H1 (cell line): ENCODE results near the gene PLAC1. TPM values are rescaled to one million over a fixed set of nuclear protein-coding genes. Genes with fewer than 3 reads are reported as not detected.

Source experiments
- CTCF ChIA-PET: fragments of 300-600 bp; sonication (Branson Sonifier 250); formaldehyde crosslinking; loops from one replicate; lab custom pipeline; 2021; ENCODE audit not compliant: partially characterized antibody; lab: Charles Lee
- POLR2A ChIA-PET: fragments of 300-600 bp; sonication (Branson Sonifier 250); formaldehyde crosslinking; loops from one replicate; lab custom pipeline; 2021; ENCODE audit warnings: inconsistent platforms; ENCODE audit not compliant: partially characterized antibody; lab: Charles Lee
- DNase-seq, 2 experiments: peaks; one replicate each; pipeline versions ENCODE4 v3.0.0 to v3.0.0-alpha.2; 2010 to 2022; ENCODE audit warnings: low spot score in 2 of 2, low read depth in 1 of 2, mixed read lengths in 1 of 2
- FAIRE-seq: peaks from 2 replicates; lab custom pipeline; 2011; peaks lifted over from hg19 to GRCh38; lab: Jason Lieb, UNC
- H2AFZ ChIP-seq: 2 replicates; pipeline ENCODE4 v1.8.1; 2012; ENCODE audit warnings: low read length, inconsistent platforms
- H2AK5ac ChIP-seq: 2 replicates; pipeline ENCODE4 v1.6.1; 2013; ENCODE audit warnings: low read depth, low read length
- H2BK120ac ChIP-seq: replicated peaks from 2 replicates; pipeline ENCODE3; 2013; ENCODE audit warnings: low read depth, low read length, inconsistent platforms
- H2BK12ac ChIP-seq: 2 replicates; pipeline ENCODE4 v1.6.1; 2013; ENCODE audit warnings: low read depth, low read length
- H2BK15ac ChIP-seq: 2 replicates; pipeline ENCODE4 v1.6.1; 2013; ENCODE audit warnings: low read length
- H2BK20ac ChIP-seq: 2 replicates; pipeline ENCODE4 v1.6.1; 2013; ENCODE audit warnings: low read length
- H2BK5ac ChIP-seq: 2 replicates; pipeline ENCODE4 v1.6.1; 2013; ENCODE audit warnings: low read depth, low read length
- H3K14ac ChIP-seq: 2 replicates; pipeline ENCODE4 v1.6.1; 2013; ENCODE audit warnings: inconsistent platforms; ENCODE audit not compliant: insufficient read length
- H3K18ac ChIP-seq: 2 replicates; pipeline ENCODE4 v1.6.1; 2013; ENCODE audit warnings: low read length; ENCODE audit errors: extremely low read depth
- H3K23ac ChIP-seq: 2 replicates; pipeline ENCODE4 v1.6.1; 2013; ENCODE audit warnings: inconsistent platforms; ENCODE audit not compliant: insufficient read length
- H3K23me2 ChIP-seq: 2 replicates; pipeline ENCODE4 v1.6.1; 2013; ENCODE audit warnings: low read depth, low read length
- H3K27ac ChIP-seq: 2 replicates; pipeline ENCODE4 v1.6.1; 2011; ENCODE audit warnings: low read depth, low read length, inconsistent platforms
- H3K27me3 ChIP-seq, 4 experiments: replicated peaks in 1 of 4; 1 replicate in 1 of 4; 2 replicates in 3 of 4; pipeline versions ENCODE4 v1.6.1 to v1.8.1; 2011 to 2013; ENCODE audit warnings: low read length in 3 of 4, mild to moderate bottlenecking in 3 of 4, inconsistent platforms in 2 of 4, mixed read lengths in 2 of 4, moderate library complexity in 1 of 4; ENCODE audit not compliant: control insufficient read depth in 3 of 4, insufficient read depth in 3 of 4; ENCODE audit errors: extremely low read depth in 1 of 4
- H3K36me3 ChIP-seq, 4 experiments: 2 replicates each; pipeline versions ENCODE4 v1.6.1 to v1.8.1; 2011 to 2013; ENCODE audit warnings: mild to moderate bottlenecking in 4 of 4, low read length in 3 of 4, moderate library complexity in 2 of 4, control low read depth in 1 of 4, inconsistent platforms in 1 of 4; ENCODE audit not compliant: insufficient read depth in 4 of 4, control insufficient read depth in 2 of 4
- H3K4ac ChIP-seq: replicated peaks from 2 replicates; pipeline ENCODE3; 2013; ENCODE audit warnings: low read length, low read depth, mixed read lengths, inconsistent platforms; ENCODE audit not compliant: insufficient read length
- H3K4me1 ChIP-seq, 4 experiments: replicated peaks in 1 of 4; 1 replicate in 1 of 4; 2 replicates in 3 of 4; pipeline versions ENCODE4 v1.6.1 to v1.8.1; 2011 to 2013; ENCODE audit warnings: low read length in 3 of 4, inconsistent platforms in 2 of 4, mixed read lengths in 1 of 4; ENCODE audit not compliant: insufficient read depth in 4 of 4, control insufficient read depth in 3 of 4
- H3K4me2 ChIP-seq, 2 experiments: 2 replicates each; pipeline versions ENCODE4 v1.6.1 to v1.8.1; 2011 to 2013; ENCODE audit warnings: low read depth in 2 of 2, low read length in 2 of 2, control low read depth in 1 of 2, inconsistent platforms in 1 of 2, mild to moderate bottlenecking in 1 of 2; ENCODE audit not compliant: insufficient read depth in 1 of 2
- H3K4me3 ChIP-seq, 4 experiments: fragments of 200-600, 300-600 bp in 1 of 4; sonication (generic), shearing (Covaris generic), sonication (Bioruptor Twin) in 1 of 4; 2 replicates each; pipeline versions ENCODE4 v1.5.1 to v1.8.1; 2011 to 2016; ENCODE audit warnings: low read length in 4 of 4, low read depth in 3 of 4, control low read depth in 2 of 4, inconsistent platforms in 2 of 4, mild to moderate bottlenecking in 2 of 4, mixed read lengths in 1 of 4, moderate library complexity in 1 of 4; ENCODE audit not compliant: insufficient read depth in 2 of 4; ENCODE audit errors: extremely low read depth in 1 of 4
- H3K56ac ChIP-seq: replicated peaks from 2 replicates; pipeline ENCODE3; 2013; ENCODE audit warnings: low read depth, mild to moderate bottlenecking, mixed read lengths, low read length, inconsistent platforms; ENCODE audit not compliant: insufficient read length
- H3K79me1 ChIP-seq: 2 replicates; pipeline ENCODE4 v1.6.1; 2013; ENCODE audit warnings: low read depth, low read length, control low read depth
- H3K79me2 ChIP-seq, 2 experiments: 2 replicates each; pipeline versions ENCODE4 v1.6.1 to v1.8.1; 2012 to 2013; ENCODE audit warnings: low read length in 2 of 2, mild to moderate bottlenecking in 2 of 2, inconsistent platforms in 1 of 2; ENCODE audit not compliant: insufficient read depth in 2 of 2, control insufficient read depth in 1 of 2
- H3K9ac ChIP-seq, 4 experiments: replicated peaks in 1 of 4; 1 replicate in 1 of 4; 2 replicates in 3 of 4; pipeline versions ENCODE4 v1.6.1 to v1.8.1; 2011 to 2013; ENCODE audit warnings: low read depth in 3 of 4, low read length in 3 of 4, control low read depth in 2 of 4, mild to moderate bottlenecking in 2 of 4, moderate library complexity in 2 of 4, inconsistent platforms in 1 of 4; ENCODE audit errors: extremely low read depth in 1 of 4
- H3K9me3 ChIP-seq, 2 experiments: 2 replicates each; pipeline versions ENCODE4 v1.6.1 to v1.8.1; 2012 to 2013; ENCODE audit warnings: mild to moderate bottlenecking in 2 of 2, moderate library complexity in 2 of 2, control low read depth in 1 of 2, inconsistent platforms in 1 of 2, low read depth in 1 of 2, low read length in 1 of 2, mixed read lengths in 1 of 2; ENCODE audit not compliant: insufficient read depth in 2 of 2
- H4K20me1 ChIP-seq, 2 experiments: replicated peaks in 1 of 2; 2 replicates each; pipeline versions ENCODE3 to v1.8.1; 2011 to 2013; ENCODE audit warnings: inconsistent platforms in 2 of 2, low read length in 2 of 2, mild to moderate bottlenecking in 1 of 2; ENCODE audit not compliant: insufficient read depth in 2 of 2, control insufficient read depth in 1 of 2
- H4K5ac ChIP-seq: 2 replicates; pipeline ENCODE4 v1.6.1; 2013; ENCODE audit warnings: low read length, low read depth, mixed read lengths, inconsistent platforms; ENCODE audit not compliant: insufficient read length
- H4K8ac ChIP-seq: 2 replicates; pipeline ENCODE4 v1.8.0; 2013; ENCODE audit warnings: mild to moderate bottlenecking, moderate library complexity, low read length, inconsistent platforms; ENCODE audit not compliant: insufficient read depth; ENCODE audit errors: extremely low read depth
- H4K91ac ChIP-seq: replicated peaks from 2 replicates; pipeline ENCODE3; 2013; ENCODE audit warnings: low read length, mixed read lengths, inconsistent platforms; ENCODE audit not compliant: insufficient read length
- CHD1 ChIP-seq: IDR thresholded peaks from 2 replicates; pipeline ENCODE4 v1.6.1; 2012; ENCODE audit warnings: low read depth, low read length, improper control_type of control experiment
- GTF2F1 ChIP-seq: IDR thresholded peaks from 2 replicates; pipeline ENCODE4 v1.6.1; 2012; ENCODE audit warnings: low read depth, low read length, improper control_type of control experiment, borderline replicate concordance
- HDAC2 ChIP-seq, 2 experiments: fragments of 300-600 bp in 1 of 2; sonication (generic) in 1 of 2; IDR thresholded peaks; 2 replicates each; pipeline ENCODE4 v1.6.1; 2011 to 2012; ENCODE audit warnings: low read depth in 2 of 2, low read length in 2 of 2, mild to moderate bottlenecking in 2 of 2, moderate library complexity in 2 of 2, borderline replicate concordance in 1 of 2, inconsistent platforms in 1 of 2
- KDM1A ChIP-seq: fragments of 200-600, 300-600 bp; sonication (generic); IDR thresholded peaks from 2 replicates; pipeline ENCODE4 v1.7.1; 2016; ENCODE audit warnings: mild to moderate bottlenecking, low read length, borderline replicate concordance
- MAFK ChIP-seq: IDR thresholded peaks from 2 replicates; pipeline ENCODE4 v1.6.1; 2012; ENCODE audit warnings: low read depth, mild to moderate bottlenecking, improper control_type of control experiment, low read length
- POLR2A ChIP-seq, 2 experiments: IDR thresholded peaks; 1 replicate in 1 of 2; 2 replicates in 1 of 2; pipeline ENCODE4 v1.6.1; 2011; ENCODE audit warnings: low read depth in 2 of 2, low read length in 2 of 2, mild to moderate bottlenecking in 2 of 2; ENCODE audit errors: control extremely low read depth in 1 of 2
- POU5F1 ChIP-seq: IDR thresholded peaks from 2 replicates; pipeline ENCODE4 v1.6.1; 2011; ENCODE audit warnings: low read depth, mild to moderate bottlenecking, low read length, moderate library complexity
- RFX5 ChIP-seq: IDR thresholded peaks from 2 replicates; pipeline ENCODE4 v1.6.1; 2011; ENCODE audit warnings: low read depth, low read length, improper control_type of control experiment, borderline replicate concordance
- SAP30 ChIP-seq: fragments of 300-600 bp; sonication (generic); IDR thresholded peaks from 2 replicates; pipeline ENCODE4 v1.7.1; 2012; ENCODE audit warnings: low read length, moderate library complexity, mild to moderate bottlenecking, inconsistent platforms; ENCODE audit not compliant: insufficient read depth, insufficient replicate concordance
- YY1 ChIP-seq: IDR thresholded peaks from 2 replicates; pipeline ENCODE4 v1.6.1; 2011; ENCODE audit warnings: low read depth, mild to moderate bottlenecking, low read length
- WGBS, 2 experiments: shearing (Covaris generic) in 1 of 2; methylation state at CpG; one replicate each; pipeline versions ENCODE4 v1.1.6 to v1.1.7; 2013 to 2015; ENCODE audit warnings: low lambda C conversion rate in 2 of 2, mixed read lengths in 2 of 2, inconsistent platforms in 1 of 2, low coverage in 1 of 2, missing lambda C conversion rate in 1 of 2; ENCODE audit not compliant: insufficient replicate concordance in 2 of 2, insufficient coverage in 1 of 2, insufficient read length in 1 of 2; ENCODE audit errors: extremely low coverage in 1 of 2, missing lambda C conversion rate in 1 of 2; 5-methylcytosine and 5-hydroxymethylcytosine counted together
- polyA plus RNA-seq, 7 experiments: library from polyadenylated mRNA; depleted of rRNA in 3 of 7; stranded (reverse) in 5 of 7; unstranded in 2 of 7; fragments of >200 nt in 5 of 7; fragments of 200-250 nt in 2 of 7; gene quantifications; 1 replicate in 5 of 7; 2 replicates in 1 of 7; 4 replicates in 1 of 7; pipeline versions ENCODE4 v1.2.1 to v1.2.3, GENCODE V29; 2011 to 2013; ENCODE audit warnings: missing spikeins in 2 of 7, mixed read lengths in 2 of 7
- total RNA-seq: library from RNA; stranded (reverse); fragmentation: NEBNext Ultra II Directional; extraction: Animal tissue kit (Norgen Biotek cat#: 25700); gene quantifications from 2 replicates; pipeline ENCODE4 v1.2.1, GENCODE V29; 2021

PLAC1 gene
- total and polyA plus RNA-seq, 2 of the 8 experiments (the other 6 are each of a cell fraction or from before 2014, with no cell fraction given): 1.8 TPM; not detected in 1

GRCh38 chrX:134588806-134589205 is 69.5 kb downstream of the PLAC1 start:
- Histone ChIP-seq H3K4ac (no peak overlapping the region), H3K9me3 (no peaks in the 10 kb centered on the region), H3K4me3 (no peak overlapping the region), H3K23me2 (no peaks in the 10 kb centered on the region), H2BK20ac (no peak overlapping the region), H4K20me1 (no peaks in the 10 kb centered on the region), H4K5ac (no peak overlapping the region), H2AK5ac (no peak overlapping the region), H4K8ac (no peak overlapping the region), H3K56ac (no peak overlapping the region), H3K4me2 (no peak overlapping the region), H3K9ac (no peak overlapping the region), H3K79me1 (no peaks in the 10 kb centered on the region), H3K14ac (no peak overlapping the region), H3K36me3 (no peaks in the 10 kb centered on the region), H3K4me1 (no peaks in the 10 kb centered on the region), H2BK5ac (no peak overlapping the region), H2BK12ac (no peak overlapping the region), H2AFZ (no peak overlapping the region), H3K27ac (no peak overlapping the region), H3K23ac (no peak overlapping the region), H3K79me2 (no peaks in the 10 kb centered on the region), H2BK15ac (no peak overlapping the region), H3K18ac (no peak overlapping the region), H4K91ac (no peak overlapping the region), H3K27me3 (no peaks in the 10 kb centered on the region), H2BK120ac (no peak overlapping the region)
- no peak for FAIRE-seq
- CTCF ChIA-PET: no interaction called here
- WGBS, 2 experiments: 83% methylated on average over 3 of the region's 3 CpGs; no CpG with 5 or more reads in 1 of the 2 experiments
- POLR2A ChIA-PET: interaction anchor here (0.9 kb wide), 1 partner anchor 10 kb away, joined by 3 read pairs; no protein-coding TSS in a partner anchor
- no peak for TF ChIP-seq MAFK
- TF ChIP-seq KDM1A: no peak
- TF ChIP-seq CHD1: no peak
- TF ChIP-seq POLR2A (IDR thresholded peaks at IDR 0.05; ENCODE audit: control extremely low read depth in 1 of 2, low read depth in 2 of 2, low read length in 2 of 2): no peak
- no peak for TF ChIP-seq SAP30
- TF ChIP-seq POU5F1: no peak
- TF ChIP-seq YY1: no peak
- no peak for TF ChIP-seq HDAC2 (IDR thresholded peaks at IDR 0.05; ENCODE audit: borderline replicate concordance in 1 of 2, low read depth in 2 of 2, low read length in 2 of 2)
- TF ChIP-seq GTF2F1: no peak
- TF ChIP-seq RFX5: no peak
- DNase-seq: no peak
